Heart left ventricle (tissue), 16 donors: ENCODE data around the gene TTYH3. TPM values are rescaled to one million over a fixed set of nuclear protein-coding genes. Genes with fewer than 3 reads are reported as not detected.

Source experiments
- ATAC-seq, 4 donors: fragments of 200-7000 bp; cut with Tn5 transposase; one replicate each; pipeline ENCODE4 v1.9.1; 2020 to 2022; ENCODE audit warnings: moderate library complexity in 4 of 4, mild to moderate bottlenecking in 3 of 4, moderate number of reproducible peaks in 1 of 4
- DNase-seq, 5 donors: peaks; one replicate each; pipeline ENCODE4 v3.0.0-alpha.2; 2020
- H3K27ac ChIP-seq, 12 donors: fragments of 200-600 bp; sonication (generic) in 4 of 12; one replicate each; pipeline versions ENCODE4 v1.5.0 to v1.8.0; 2016 to 2022; ENCODE audit warnings: mild to moderate bottlenecking in 2 of 12
- H3K27me3 ChIP-seq, 9 donors: fragments of 200-600 bp; sonication (generic) in 2 of 9; one replicate each; pipeline versions ENCODE4 v1.5.1 to v1.8.0; 2016 to 2022; ENCODE audit warnings: mild to moderate bottlenecking in 3 of 9
- H3K36me3 ChIP-seq, 9 donors: fragments of 200-600 bp; sonication (generic) in 2 of 9; one replicate each; pipeline versions ENCODE4 v1.5.0 to v1.8.0; 2018 to 2022; ENCODE audit warnings: mild to moderate bottlenecking in 2 of 9
- H3K4me1 ChIP-seq, 12 donors: fragments of 200-600 bp; sonication (generic) in 4 of 12; one replicate each; pipeline versions ENCODE4 v1.5.0 to v1.8.0; 2016 to 2022; ENCODE audit warnings: mild to moderate bottlenecking in 3 of 12
- H3K4me3 ChIP-seq, 12 donors: fragments of 200-600 bp; sonication (generic) in 4 of 12; one replicate each; pipeline versions ENCODE4 v1.5.0 to v1.8.0; 2017 to 2022; ENCODE audit warnings: mild to moderate bottlenecking in 9 of 12, moderate library complexity in 4 of 12
- H3K9me3 ChIP-seq, 12 donors: fragments of 200-600 bp; sonication (generic) in 4 of 12; one replicate each; pipeline versions ENCODE4 v1.5.0 to v1.8.0; 2016 to 2022; ENCODE audit warnings: mild to moderate bottlenecking in 1 of 12
- POLR2A ChIP-seq, 2 donors: fragments of 450-650 bp; IDR thresholded peaks; one replicate each; pipeline ENCODE4 v1.6.1; 2017; ENCODE audit warnings: antibody characterized with exemption in 2 of 2, mild to moderate bottlenecking in 2 of 2, moderate library complexity in 2 of 2
- WGBS, 4 donors: extraction: QIAGEN DNeasy Blood & Tissue Kit in 2 of 4; methylation state at CpG; one replicate each; pipeline versions ENCODE4 v1.1.5 to v1.1.7; 2013 to 2018; 5-methylcytosine and 5-hydroxymethylcytosine counted together
- intact Hi-C, 10 donors: fragments of 100-400 bp; cut with DNase I; formaldehyde crosslinking; loops; one replicate each; pipeline versions ENCODE4 v1.11.1 to v1.14.2; 2022
- polyA plus RNA-seq, 2 donors: library from polyadenylated mRNA; stranded (reverse); fragments of 200-250 nt; gene quantifications; one replicate each; pipeline ENCODE4 v1.2.3, GENCODE V29; 2013
- total RNA-seq, 9 donors: library from RNA; depleted of rRNA in 2 of 9; stranded (reverse); fragments of >200 nt in 2 of 9; fragmentation: NEBNext Ultra II Directional in 3 of 9; extraction: Animal tissue kit (Norgen Biotek cat#: 25700) in 3 of 9; gene quantifications; one replicate each; pipeline versions ENCODE4 v1.1.0 to v1.2.4, GENCODE V29; 2016 to 2023
- TF ChIP-seq, protein P1 (sequence below), 12 donors: fragments of 200-600 bp; sonication (generic) in 4 of 12; IDR thresholded peaks; one replicate each; pipeline versions ENCODE4 v1.5.0 to v1.8.0; 2018 to 2022; ENCODE audit warnings: antibody characterized with exemption in 12 of 12, mild to moderate bottlenecking in 5 of 12
- donor health status: ischemic (EF 13 %, LVEDD 7.1; RV severe dilation, severe dysfunction).
- donor health status: healthy with polysubstance abuse.
- donor health status: DM: no; HTN: yes; CAD: no.
- donor health status: DM: no; HTN: no; CAD: no.
- donor health status: ischemic (EF 25% LVEDD 6.9; RV normal size, moderate dysfunction).
- donor health status: ischemic (EF 25% LVEDD 5.7; RV mildly dilated, moderate dysfunction).
- donor health status: healthy.
- donor health status: DM: yes; HTN: yes; CAD: no.
- donor health status: ischemic (EF 35%, LVEDD 5.7; RV mildly dilated, moderate dysfunction).
- donor health status: nonischemic (EF 11% LVEDD 7.7; RV severe dilation, severe dysfunction).
- donor health status: DM: yes; HTN: yes; CAD: no.
- donor health status: PGD.
- donor health status: ischemic (EF 29% LVEDD 5.4; RV normal size, mild dysfunction).
- donor health status: nonischemic (EF 23%, LVEDD 6.1; RV moderate dilation, normal function).

The TTYH3 gene
- total and polyA plus RNA-seq, 11 donors, result 5.7 to 104 (median 12.8) TPM

DNA sequence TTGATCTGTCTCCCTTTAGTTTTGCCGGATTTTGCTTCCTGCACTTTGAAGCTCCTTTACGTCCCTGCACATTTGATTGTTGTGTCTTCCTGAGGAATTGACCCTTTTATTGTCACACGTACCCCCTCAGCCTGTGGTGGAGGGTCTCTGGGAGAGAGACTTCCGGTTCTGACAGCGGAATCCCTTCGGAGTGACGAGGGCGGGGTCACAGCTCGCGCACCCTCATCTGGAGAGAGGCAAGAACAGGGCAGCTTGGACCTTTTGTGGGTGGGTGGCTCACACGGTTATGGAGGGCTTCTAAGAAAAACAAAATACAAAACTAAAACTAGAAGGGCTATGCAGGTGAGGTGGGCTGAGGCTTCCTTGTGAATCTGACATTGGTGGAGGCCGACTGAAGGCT lies 82.2 kb downstream of the TTYH3 start:
- H3K4me3 ChIP-seq, result no peak overlapping the region
- peaks cover 0 to 7% (median 0%) of the 10 kb centered on the region in 12 donors for H3K9me3 ChIP-seq
- H3K4me1 ChIP-seq, result peaks cover 0 to 69% (median 40%) of the 10 kb centered on the region in 12 donors
- ATAC-seq (no peak), DNase-seq (peak in 1 of 5 donors; percentile 16)
- no peak for TF ChIP-seq POLR2A (IDR thresholded peaks at IDR 0.05)
- TF ChIP-seq, protein P1, sequence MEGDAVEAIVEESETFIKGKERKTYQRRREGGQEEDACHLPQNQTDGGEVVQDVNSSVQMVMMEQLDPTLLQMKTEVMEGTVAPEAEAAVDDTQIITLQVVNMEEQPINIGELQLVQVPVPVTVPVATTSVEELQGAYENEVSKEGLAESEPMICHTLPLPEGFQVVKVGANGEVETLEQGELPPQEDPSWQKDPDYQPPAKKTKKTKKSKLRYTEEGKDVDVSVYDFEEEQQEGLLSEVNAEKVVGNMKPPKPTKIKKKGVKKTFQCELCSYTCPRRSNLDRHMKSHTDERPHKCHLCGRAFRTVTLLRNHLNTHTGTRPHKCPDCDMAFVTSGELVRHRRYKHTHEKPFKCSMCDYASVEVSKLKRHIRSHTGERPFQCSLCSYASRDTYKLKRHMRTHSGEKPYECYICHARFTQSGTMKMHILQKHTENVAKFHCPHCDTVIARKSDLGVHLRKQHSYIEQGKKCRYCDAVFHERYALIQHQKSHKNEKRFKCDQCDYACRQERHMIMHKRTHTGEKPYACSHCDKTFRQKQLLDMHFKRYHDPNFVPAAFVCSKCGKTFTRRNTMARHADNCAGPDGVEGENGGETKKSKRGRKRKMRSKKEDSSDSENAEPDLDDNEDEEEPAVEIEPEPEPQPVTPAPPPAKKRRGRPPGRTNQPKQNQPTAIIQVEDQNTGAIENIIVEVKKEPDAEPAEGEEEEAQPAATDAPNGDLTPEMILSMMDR (IDR thresholded peaks at IDR 0.05), result no peak
- peak overlapping the region in 1 of 12 donors; percentile 15 for H3K27ac ChIP-seq
- 65 to 85% (median 74%) methylated on average over 12 of the region's 12 CpGs for WGBS, 4 donors
- intact Hi-C loops, result no loop called here
- no peaks in the 10 kb centered on the region for H3K27me3 ChIP-seq
- peaks cover 0 to 16% (median 0%) of the 10 kb centered on the region in 9 donors for H3K36me3 ChIP-seq

Other genes with a start within 250 kb of the TTYH3 start
- gene CHST12, start 228.4 kb upstream of the TTYH3 start, total RNA-seq, result 10 to 100 TPM; 12.7 to 20.7 (median 15.6) TPM
- gene CHST12, start 228.4 kb upstream of the TTYH3 start, polyA plus RNA-seq, result 10 to 100 TPM; 12.5 to 14.7 TPM
- not detected for gene GRIFIN, start 155.6 kb upstream of the TTYH3 start, total RNA-seq
- gene GRIFIN, start 155.6 kb upstream of the TTYH3 start, polyA plus RNA-seq, result not detected
- gene LFNG, start 112.2 kb upstream of the TTYH3 start, total RNA-seq, result 10 to 100 TPM in 3 of 9 donors, 1 to 10 TPM in 6; 3.1 to 22.8 (median 7.7) TPM
- 1 to 10 TPM; 5.4 to 5.7 TPM for gene LFNG, start 112.2 kb upstream of the TTYH3 start, polyA plus RNA-seq
- 10 to 100 TPM; 10.9 to 27.8 (median 14.9) TPM for gene BRAT1, start 76.5 kb upstream of the TTYH3 start, total RNA-seq
- 10 to 100 TPM; 13.8 to 17.8 TPM for gene BRAT1, start 76.5 kb upstream of the TTYH3 start, polyA plus RNA-seq
- gene IQCE, start 73.0 kb upstream of the TTYH3 start, total RNA-seq, result 10 to 100 TPM in 5 of 9 donors, 1 to 10 TPM in 4; 8.0 to 14.1 (median 10.3) TPM
- 10 to 100 TPM in 1 of 2 donors, 1 to 10 TPM in 1; 5.0 to 10.8 TPM for gene IQCE, start 73.0 kb upstream of the TTYH3 start, polyA plus RNA-seq
- gene AMZ1, start 56.2 kb downstream of the TTYH3 start, total RNA-seq, result under 1 TPM in 3 of 9 donors, not detected in 6; 0.05 to 0.48 (median 0.10) TPM
- gene AMZ1, start 56.2 kb downstream of the TTYH3 start, polyA plus RNA-seq, result under 1 TPM; 0.01 to 0.04 TPM
- gene GNA12, start 212.3 kb downstream of the TTYH3 start, total RNA-seq, result 10 to 100 TPM; 30.0 to 56.5 (median 34.9) TPM
- 10 to 100 TPM; 10.7 to 39.3 TPM for gene GNA12, start 212.3 kb downstream of the TTYH3 start, polyA plus RNA-seq